IMR-90 (cell line): ENCODE data around the gene TOR3A. TPM values are rescaled to one million over a fixed set of nuclear protein-coding genes. Genes with fewer than 3 reads are reported as not detected.

Experiments
- ATAC-seq: fragments of 200-7000 bp; cut with Tn5 transposase; 2 replicates; pipeline ENCODE4 v1.9.1; 2020; ENCODE audit warnings: low read depth, mild to moderate bottlenecking, moderate library complexity
- BruUV-seq: library from RNA; stranded (reverse); fragments of 400-500 nt; replicated peaks from 2 replicates; lab custom pipeline; 2021; lab: Mats Ljungman, UMichigan
- CTCF ChIA-PET: fragments of 300-600 bp; formaldehyde crosslinking; extraction: SDS; loops from one replicate; lab custom pipeline; 2021; ENCODE audit warnings: antibody characterized with exemption; lab: Yijun Ruan, JAX
- POLR2A ChIA-PET: fragments of 300-600 bp; sonication (Branson Sonifier 250); formaldehyde crosslinking; loops from one replicate; lab custom pipeline; 2022; ENCODE audit warnings: antibody characterized with exemption; ENCODE audit not compliant: unreplicated experiment; lab: Charles Lee
- DNase-seq: peaks from one replicate; pipeline ENCODE4 v3.0.0; 2013
- H2AFZ ChIP-seq: replicated peaks from 2 replicates; pipeline ENCODE3; 2013; ENCODE audit warnings: low read length, mild to moderate bottlenecking; ENCODE audit not compliant: poor library complexity
- H2AK5ac ChIP-seq: 2 replicates; pipeline ENCODE4 v1.6.1; 2013; ENCODE audit warnings: low read depth, low read length, inconsistent platforms
- H2AK9ac ChIP-seq: replicated peaks from 2 replicates; pipeline ENCODE3; 2013; ENCODE audit warnings: mild to moderate bottlenecking, low read depth, low read length, moderate library complexity; ENCODE audit not compliant: poor library complexity
- H2BK120ac ChIP-seq: 2 replicates; pipeline ENCODE4 v1.6.1; 2013; ENCODE audit warnings: low read depth, low read length, inconsistent platforms
- H2BK15ac ChIP-seq: 3 replicates; pipeline ENCODE4 v1.6.1; 2013; ENCODE audit warnings: low read depth, low read length, inconsistent platforms
- H2BK20ac ChIP-seq: 2 replicates; pipeline ENCODE4 v1.6.1; 2013; ENCODE audit warnings: low read depth, mild to moderate bottlenecking, inconsistent platforms, low read length, moderate library complexity
- H2BK5ac ChIP-seq: 2 replicates; pipeline ENCODE4 v1.6.1; 2013; ENCODE audit warnings: mild to moderate bottlenecking, low read depth, low read length, inconsistent platforms; ENCODE audit not compliant: poor library complexity, severe bottlenecking
- H3K14ac ChIP-seq: replicated peaks from 2 replicates; pipeline ENCODE4 v1.6.1; 2013; ENCODE audit warnings: low read depth, low read length, inconsistent platforms
- H3K18ac ChIP-seq: 2 replicates; pipeline ENCODE4 v1.6.1; 2013; ENCODE audit warnings: low read depth, low read length, control low read depth
- H3K23ac ChIP-seq: 2 replicates; pipeline ENCODE4 v1.6.1; 2013; ENCODE audit warnings: low read depth, low read length, inconsistent platforms
- H3K27ac ChIP-seq: 2 replicates; pipeline ENCODE4 v1.5.1; 2013; ENCODE audit warnings: mild to moderate bottlenecking, control low read depth, low read length; ENCODE audit not compliant: insufficient read depth
- H3K27me3 ChIP-seq: 2 replicates; pipeline ENCODE4 v1.6.1; 2013; ENCODE audit warnings: low read length; ENCODE audit not compliant: control insufficient read depth, insufficient read depth
- H3K36me3 ChIP-seq: 2 replicates; pipeline ENCODE4 v1.6.1; 2013; ENCODE audit warnings: low read length, mixed read lengths; ENCODE audit not compliant: control insufficient read depth, insufficient read depth
- H3K4ac ChIP-seq: 2 replicates; pipeline ENCODE4 v1.6.1; 2013; ENCODE audit warnings: low read depth, low read length, inconsistent platforms
- H3K4me1 ChIP-seq: 2 replicates; pipeline ENCODE4 v1.6.1; 2013; ENCODE audit warnings: low read length, mixed read lengths; ENCODE audit not compliant: control insufficient read depth, insufficient read depth
- H3K4me2 ChIP-seq: 2 replicates; pipeline ENCODE4 v1.6.1; 2013; ENCODE audit warnings: low read depth, mild to moderate bottlenecking, control low read depth, low read length, moderate library complexity
- H3K4me3 ChIP-seq: 2 replicates; pipeline ENCODE4 v1.5.1; 2013; ENCODE audit warnings: low read depth, mild to moderate bottlenecking, control low read depth, low read length, moderate library complexity; ENCODE audit not compliant: insufficient read depth
- H3K56ac ChIP-seq: 2 replicates; pipeline ENCODE4 v1.6.1; 2013; ENCODE audit warnings: low read length, inconsistent platforms; ENCODE audit not compliant: insufficient read depth; ENCODE audit errors: extremely low read depth
- H3K79me1 ChIP-seq, 2 experiments: 2 replicates each; pipeline ENCODE4 v1.6.1; 2013; ENCODE audit warnings: low read length in 2 of 2, inconsistent platforms in 1 of 2, low read depth in 1 of 2
- H3K9ac ChIP-seq: 2 replicates; pipeline ENCODE4 v1.6.1; 2013; ENCODE audit warnings: low read depth, low read length, control low read depth
- H3K9me1 ChIP-seq: 2 replicates; pipeline ENCODE4 v1.6.1; 2013; ENCODE audit warnings: low read length, inconsistent platforms; ENCODE audit not compliant: insufficient read depth
- H3K9me3 ChIP-seq: 2 replicates; pipeline ENCODE4 v1.6.1; 2013; ENCODE audit warnings: low read length; ENCODE audit not compliant: control insufficient read depth, insufficient read depth
- H4K20me1 ChIP-seq: 2 replicates; pipeline ENCODE4 v1.6.1; 2013; ENCODE audit warnings: low read length, inconsistent platforms; ENCODE audit not compliant: insufficient read depth
- H4K5ac ChIP-seq: 2 replicates; pipeline ENCODE4 v1.6.1; 2013; ENCODE audit warnings: mild to moderate bottlenecking, low read depth, low read length, control low read depth
- H4K8ac ChIP-seq, 2 experiments: 2 replicates each; pipeline ENCODE4 v1.6.1; 2013; ENCODE audit warnings: low read depth in 2 of 2, low read length in 2 of 2, control low read depth in 1 of 2, inconsistent platforms in 1 of 2
- H4K91ac ChIP-seq: 2 replicates; pipeline ENCODE4 v1.6.1; 2013; ENCODE audit warnings: low read depth, low read length, inconsistent platforms; ENCODE audit not compliant: insufficient read depth
- MAFK ChIP-seq: IDR thresholded peaks from 2 replicates; pipeline ENCODE4 v1.6.1; 2012; ENCODE audit warnings: low read depth, low read length, improper control_type of control experiment
- POLR2A ChIP-seq: IDR thresholded peaks from 2 replicates; pipeline ENCODE4 v1.6.1; 2012; ENCODE audit warnings: mild to moderate bottlenecking, low read depth, low read length
- SMC3 ChIP-seq: fragments of 150-350 bp; IDR thresholded peaks from 2 replicates; pipeline ENCODE4 v1.6.1; 2016; ENCODE audit warnings: low read depth, mild to moderate bottlenecking, antibody characterized with exemption, low read length, moderate library complexity
- WGBS, 2 experiments: methylation state at CpG; one replicate each; pipeline versions ENCODE4 v1.1.5 to v1.1.7; 2013; ENCODE audit warnings: missing lambda C conversion rate in 2 of 2; ENCODE audit not compliant: insufficient read length in 1 of 2; ENCODE audit errors: extremely low coverage in 2 of 2; 5-methylcytosine and 5-hydroxymethylcytosine counted together
- dilution Hi-C: fragments of 300-500 bp; cut with HindIII; formaldehyde crosslinking; loops from one replicate; pipeline ENCODE4 v1.14.3; 2018; ENCODE audit warnings: low sequenced_read_pairs; ENCODE audit not compliant: unreplicated experiment
- in situ Hi-C: fragments of 300-500 bp; cut with MboI; formaldehyde crosslinking; loops from 3 replicates; pipeline ENCODE4 v1.14.3; 2019; ENCODE audit warnings: low sequenced_read_pairs, inconsistent platforms, mixed read lengths
- intact Hi-C: fragments of 100-400 bp; cut with micrococcal nuclease; formaldehyde crosslinking; loops from 2 replicates; pipeline ENCODE4 v1.10.0; 2022
- polyA plus RNA-seq, 3 experiments: library from polyadenylated mRNA; depleted of rRNA; stranded (reverse); fragments of >200 nt; gene quantifications; 2 replicates each; pipeline ENCODE4 v1.2.3, GENCODE V29; 2012; ENCODE audit warnings: low replicate concordance in 1 of 3
- total RNA-seq: library from RNA; depleted of rRNA; stranded (reverse); fragments of >200 nt; gene quantifications from 2 replicates; pipeline ENCODE4 v1.2.3, GENCODE V29; 2012

The TOR3A gene
- total and polyA plus RNA-seq, 2 of the 4 experiments (the other 2 are of a cell fraction): 16.8 to 22.2 TPM

GRCh38 chr1:179121159-179121938 is 39.5 kb downstream of the TOR3A start (continued):
- peak; percentile 68 for TF ChIP-seq SMC3
- TF ChIP-seq MAFK: no peak; the same call in 1 of the 2 replicates

- no peak overlapping the region for H3K56ac ChIP-seq
- intact Hi-C loops (no loop called here), in situ Hi-C loops (loop anchor here (5.0 to 10.0 kb wide), 2 partner anchors 72 to 170 kb away; partner anchors contain the start of gene SOAT1), dilution Hi-C loops (no loop called here)
- WGBS, 2 experiments: no CpG with 5 or more reads among the region's 1 CpG
- no peak overlapping the region; the same call in 1 of the 2 replicates for H3K4ac ChIP-seq
- H2AK9ac ChIP-seq: no peak overlapping the region
- H4K20me1 ChIP-seq: peaks cover 10% of the 10 kb centered on the region; the same call in 1 of the 2 replicates
- BruUV-seq: no TSS peak
- peak; percentile 78 for DNase-seq
- ChIA-PET CTCF (no interaction called here), POLR2A (no interaction called here)
- no peak overlapping the region for H3K4me2 ChIP-seq
- H3K36me3 ChIP-seq: peaks cover 17% of the 10 kb centered on the region
- no peaks in the 10 kb centered on the region for H3K9me3 ChIP-seq
- no peak overlapping the region for H3K23ac ChIP-seq
- no peak overlapping the region for H3K9ac ChIP-seq
- no peak overlapping the region for H3K27ac ChIP-seq
- H2BK20ac ChIP-seq: no peak overlapping the region
- ATAC-seq: peak; percentile 40
- H2AK5ac ChIP-seq: no peak overlapping the region
- peak; percentile 69 for TF ChIP-seq MAFK
- TF ChIP-seq POLR2A: no peak
- H4K5ac ChIP-seq: no peak overlapping the region
- no peak overlapping the region for H4K8ac ChIP-seq
- no peak overlapping the region for H2BK120ac ChIP-seq
- H3K9me1 ChIP-seq: peaks cover 9% of the 10 kb centered on the region
- H4K91ac ChIP-seq: no peak overlapping the region
- no peak overlapping the region for H3K4me3 ChIP-seq
- no peak overlapping the region; the same call in 2 of the 3 replicates for H2BK15ac ChIP-seq
- no peaks in the 10 kb centered on the region for H3K27me3 ChIP-seq
- no peak overlapping the region for H3K14ac ChIP-seq
- no peak overlapping the region for H3K18ac ChIP-seq
- no peak overlapping the region for H2AFZ ChIP-seq
- peak overlapping the region; percentile 69 for H2BK5ac ChIP-seq
- peaks cover 14% of the 10 kb centered on the region for H3K4me1 ChIP-seq
- peaks cover 14 to 57% of the 10 kb centered on the region in 2 experiments for H3K79me1 ChIP-seq
Measured at GRCh38 chr1:179124873-179125272, 43.0 kb downstream of the TOR3A start.
